Muscle of leg (tissue), 16 donors: ENCODE data around the gene NUBPL. TPM values are rescaled to one million over a fixed set of nuclear protein-coding genes. Genes with fewer than 3 reads are reported as not detected.
A peak's percentile ranks its signal among the peaks of the same experiment; 100 is the strongest.

ENCODE experiments used
- DNase-seq: peaks from one replicate; pipeline ENCODE4 v3.0.0; 2013
- H3K27ac ChIP-seq: one replicate; pipeline ENCODE4 v1.5.1; 2013; ENCODE audit warnings: mild to moderate bottlenecking, low read length, control low read depth
- H3K27me3 ChIP-seq: one replicate; pipeline ENCODE4 v1.6.1; 2013; ENCODE audit warnings: low read length; ENCODE audit not compliant: control insufficient read depth, insufficient read depth
- H3K36me3 ChIP-seq: one replicate; pipeline ENCODE4 v1.6.1; 2013; ENCODE audit warnings: low read length; ENCODE audit not compliant: control insufficient read depth, insufficient read depth
- H3K4me1 ChIP-seq: one replicate; pipeline ENCODE4 v1.6.1; 2013; ENCODE audit warnings: low read length; ENCODE audit not compliant: control insufficient read depth, insufficient read depth
- H3K4me3 ChIP-seq: one replicate; pipeline ENCODE4 v1.5.1; 2013; ENCODE audit warnings: low read length, control low read depth
- H3K9me3 ChIP-seq: replicated peaks from 2 replicates; pipeline ENCODE4 v1.6.1; 2013; ENCODE audit warnings: low read depth, low read length; ENCODE audit not compliant: control insufficient read depth
- WGBS: methylation state at CpG from one replicate; pipeline ENCODE4 v1.1.5; 2013; ENCODE audit warnings: missing lambda C conversion rate; ENCODE audit not compliant: insufficient coverage; 5-methylcytosine and 5-hydroxymethylcytosine counted together
- long read RNA-seq, 11 donors: transcript quantifications; one replicate each; lab custom pipeline, GENCODE V29; 2026
- polyA plus RNA-seq, 8 donors: library from polyadenylated mRNA; unstranded; fragments of 120-200 nt; gene quantifications; one replicate each; pipeline versions ENCODE4 v1.2.1 to v1.2.3, GENCODE V29; 2013; ENCODE audit warnings: inconsistent platforms in 1 of 8, low replicate concordance in 1 of 8; ENCODE audit not compliant: insufficient read length in 8 of 8, insufficient read depth in 1 of 8
- total RNA-seq: library from RNA; stranded (reverse); fragments of 120-200 nt; gene quantifications from one replicate; pipeline ENCODE4 v1.2.4, GENCODE V29; 2013

Gene NUBPL
- total RNA-seq (11.2 TPM), polyA plus RNA-seq (1 to 10 TPM; 7.2 to 8.9 (median 8.2) TPM)
- long read RNA-seq, donor 1, full-length matches to known transcripts: 5 of 5 reads
- long read RNA-seq, donor 1, partial matches to known transcripts: 0 of 5 reads
- long read RNA-seq, donor 1, other reads (novel, unspliced or antisense): 0 of 5 reads
- long read RNA-seq, donor 2: 0 reads
- long read RNA-seq, donor 3, full-length matches to known transcripts: 8 of 8 reads
- long read RNA-seq, donor 3, partial matches to known transcripts: 0 of 8 reads
- long read RNA-seq, donor 3, other reads (novel, unspliced or antisense): 0 of 8 reads
- long read RNA-seq, donor 4, partial matches to known transcripts: 0 of 4 reads
- long read RNA-seq, donor 4, other reads (novel, unspliced or antisense): 0 of 4 reads
- long read RNA-seq, donor 5, full-length matches to known transcripts: 13 of 13 reads
- long read RNA-seq, donor 5, partial matches to known transcripts: 0 of 13 reads
- long read RNA-seq, donor 5, other reads (novel, unspliced or antisense): 0 of 13 reads
- long read RNA-seq, donor 6, full-length matches to known transcripts: 9 of 9 reads
- long read RNA-seq, donor 6, partial matches to known transcripts: 0 of 9 reads
- long read RNA-seq, donor 6, other reads (novel, unspliced or antisense): 0 of 9 reads
- long read RNA-seq, donor 7, full-length matches to known transcripts: 8 of 14 reads
- long read RNA-seq, donor 7, partial matches to known transcripts: 6 of 14 reads
- long read RNA-seq, donor 7, other reads (novel, unspliced or antisense): 0 of 14 reads
- long read RNA-seq, donor 8, full-length matches to known transcripts: 4 of 4 reads
- long read RNA-seq, donor 8, partial matches to known transcripts: 0 of 4 reads
- long read RNA-seq, donor 8, other reads (novel, unspliced or antisense): 0 of 4 reads
- long read RNA-seq, donor 9, full-length matches to known transcripts: 5 of 5 reads
- long read RNA-seq, donor 9, partial matches to known transcripts: 0 of 5 reads
- long read RNA-seq, donor 9, other reads (novel, unspliced or antisense): 0 of 5 reads
- long read RNA-seq, donor 10, full-length matches to known transcripts: 2 of 2 reads
- long read RNA-seq, donor 10, partial matches to known transcripts: 0 of 2 reads
- long read RNA-seq, donor 10, other reads (novel, unspliced or antisense): 0 of 2 reads
- long read RNA-seq, donor 11, full-length matches to known transcripts: 5 of 5 reads
- long read RNA-seq, donor 11, partial matches to known transcripts: 0 of 5 reads
- long read RNA-seq, donor 11, other reads (novel, unspliced or antisense): 0 of 5 reads

DNA sequence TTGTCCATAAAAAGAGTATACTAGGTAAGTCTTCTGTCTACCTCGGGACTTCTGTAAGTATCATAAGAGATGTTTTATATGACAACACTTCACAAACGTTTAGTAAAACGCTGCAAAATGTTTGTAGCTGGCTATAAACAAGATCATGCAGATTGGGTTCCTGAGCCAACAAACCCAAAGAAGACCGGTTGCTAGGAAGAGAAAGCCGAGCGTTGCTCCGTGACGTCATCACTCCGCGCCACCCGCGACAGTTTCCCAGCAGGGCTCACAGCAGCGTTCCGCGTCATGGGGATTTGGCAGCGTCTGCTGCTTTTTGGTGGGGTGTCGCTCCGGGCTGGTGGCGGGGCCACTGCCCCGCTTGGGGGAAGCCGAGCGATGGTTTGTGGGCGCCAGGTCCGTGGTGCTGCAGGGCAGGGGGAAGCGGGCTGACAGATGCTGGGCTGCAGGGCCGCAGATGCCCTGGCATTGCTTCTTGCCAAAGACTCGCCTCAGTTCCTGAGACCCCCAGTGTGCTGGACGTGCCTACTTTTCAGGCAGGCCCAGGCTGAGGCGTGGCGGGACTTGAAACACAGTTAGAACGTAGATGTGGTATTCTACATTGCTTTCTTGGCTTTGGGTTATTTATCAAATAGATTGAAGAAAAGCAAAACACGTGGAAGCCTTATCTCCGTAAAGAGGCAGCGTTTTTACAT is at the start of gene NUBPL:
TSS of gene NUBPL (plus strand) at position 250 of the 692 bp plus-strand sequence. CDS start at position 286, 36 bp downstream.
- under 1% methylated on average over 29 of the region's 34 CpGs for WGBS
- no peaks in the 10 kb centered on the region for H3K9me3 ChIP-seq
- H3K27ac ChIP-seq: peak within 1 kb of the TSS; percentile 97
- no peaks in the 10 kb centered on the region for H3K27me3 ChIP-seq
- H3K4me3 ChIP-seq: peak within 1 kb of the TSS; percentile 95
- no peaks in the 10 kb centered on the region for H3K4me1 ChIP-seq
- DNase-seq: peak; percentile 99
- H3K36me3 ChIP-seq: no peaks in the 10 kb centered on the region

DNA sequence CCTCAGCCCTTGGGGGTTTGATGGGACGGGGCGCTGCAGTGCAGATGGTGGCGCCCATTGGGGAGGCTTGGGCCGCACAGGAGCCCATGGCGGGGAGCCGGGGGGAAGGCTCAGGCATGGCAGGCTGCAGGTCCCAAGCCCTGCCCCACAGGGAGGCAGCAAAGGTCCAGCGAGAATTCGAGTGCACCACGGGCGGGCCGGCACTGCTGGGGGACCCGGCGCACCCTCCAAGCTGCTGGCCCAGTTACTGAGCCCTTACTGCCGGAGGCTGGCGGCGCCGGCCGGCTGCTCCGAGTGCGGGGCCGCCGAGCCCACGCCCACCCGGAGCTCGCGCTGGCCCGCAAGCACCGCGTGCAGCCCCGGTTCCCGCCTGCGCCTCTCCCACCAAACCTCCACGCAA is 34.1 kb upstream of the NUBPL start:
- Histone ChIP-seq H3K4me1 (no peaks in the 10 kb centered on the region), H3K9me3 (no peaks in the 10 kb centered on the region), H3K36me3 (no peaks in the 10 kb centered on the region), H3K27ac (no peak overlapping the region), H3K4me3 (no peak overlapping the region), H3K27me3 (no peaks in the 10 kb centered on the region)
- 95% methylated on average over 32 of the region's 33 CpGs for WGBS
- no peak for DNase-seq

- H3K27me3 ChIP-seq: no peaks in the 10 kb centered on the region
- DNase-seq: no peak
Observed at GRCh38 chr14:31527546-31527945, 33.7 kb upstream of the NUBPL start.

DNA sequence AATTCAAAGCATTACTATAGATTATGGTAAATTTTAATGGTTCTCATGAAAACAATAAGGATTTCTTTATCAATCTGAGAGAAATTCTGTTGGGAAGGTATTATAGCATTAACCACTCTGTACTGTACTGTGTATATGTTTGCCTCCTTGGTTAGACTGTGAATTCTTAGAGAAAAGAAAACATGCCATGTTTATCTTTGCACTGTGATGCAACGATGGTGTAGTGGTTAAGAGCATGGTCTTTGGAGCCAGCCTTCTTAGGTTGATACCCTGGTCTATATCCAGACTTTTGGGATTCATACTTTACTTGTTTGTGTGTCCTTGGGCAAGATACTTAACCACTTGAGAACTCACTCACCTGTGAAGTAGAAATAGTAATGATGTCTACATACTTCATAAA is 32.2 kb upstream of the NUBPL start:
- DNase-seq: no peak
- Histone ChIP-seq H3K27me3 (no peaks in the 10 kb centered on the region), H3K9me3 (no peaks in the 10 kb centered on the region), H3K4me3 (no peak overlapping the region), H3K36me3 (no peaks in the 10 kb centered on the region), H3K4me1 (no peaks in the 10 kb centered on the region), H3K27ac (no peak overlapping the region)
- 100% methylated on average over 1 of the region's 1 CpG for WGBS

More at GRCh38 chr14:31527546-31527945, 33.7 kb upstream of the NUBPL start:
- Histone ChIP-seq H3K4me3 (no peak overlapping the region), H3K4me1 (no peaks in the 10 kb centered on the region), H3K36me3 (no peaks in the 10 kb centered on the region), H3K9me3 (no peaks in the 10 kb centered on the region), H3K27ac (no peak overlapping the region)
- no CpG with 5 or more reads among the region's 8 CpGs for WGBS

GRCh38 chr14:31530136-31530535 is 31.1 kb upstream of the NUBPL start:
- H3K4me3 ChIP-seq: no peak overlapping the region
- no peaks in the 10 kb centered on the region for H3K9me3 ChIP-seq
- no peak for DNase-seq
- no peak overlapping the region for H3K27ac ChIP-seq
- WGBS: no CpG with 5 or more reads among the region's 7 CpGs
- no peaks in the 10 kb centered on the region for H3K4me1 ChIP-seq
- H3K27me3 ChIP-seq: no peaks in the 10 kb centered on the region
- H3K36me3 ChIP-seq: no peaks in the 10 kb centered on the region

DNA sequence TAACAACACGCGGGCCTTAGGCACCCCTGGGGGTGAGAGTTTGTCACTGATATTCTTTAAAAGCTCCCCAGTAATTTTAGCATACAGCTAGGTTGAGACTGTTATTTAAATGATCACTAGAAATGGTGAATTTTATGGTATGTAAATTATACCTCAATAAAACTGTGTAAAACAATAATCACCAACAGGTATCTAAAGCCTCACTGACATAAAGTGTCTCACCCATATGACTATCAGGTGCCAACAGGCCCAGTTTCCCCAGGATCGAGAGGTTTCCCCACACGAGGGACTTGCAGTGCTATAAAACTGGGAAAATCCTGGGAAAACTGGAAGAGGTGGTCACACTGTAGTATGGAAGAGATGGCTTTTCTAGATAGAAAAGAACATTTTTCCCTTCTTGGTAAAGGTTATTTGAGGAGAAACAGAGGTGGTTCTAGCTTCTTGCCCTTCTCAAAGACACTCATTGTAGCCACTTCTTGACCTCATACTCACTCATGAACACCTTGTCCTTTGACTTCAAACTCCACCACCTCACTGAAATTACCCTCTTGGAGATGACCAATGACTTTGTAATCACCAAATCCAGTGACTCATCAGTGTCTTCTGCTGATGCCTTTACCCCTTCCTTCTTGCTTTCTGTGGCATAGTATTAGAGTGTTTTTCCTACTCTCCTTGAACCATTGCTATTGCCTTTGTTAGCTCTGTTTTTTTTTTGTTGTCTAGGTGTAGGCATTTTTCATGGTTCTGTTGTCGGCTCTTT is 24.8 kb upstream of the NUBPL start:
- Histone ChIP-seq H3K4me1 (no peaks in the 10 kb centered on the region), H3K4me3 (no peak overlapping the region), H3K9me3 (no peaks in the 10 kb centered on the region), H3K27me3 (no peaks in the 10 kb centered on the region), H3K36me3 (no peaks in the 10 kb centered on the region), H3K27ac (no peak overlapping the region)
- no peak for DNase-seq
- no CpG with 5 or more reads among the region's 5 CpGs for WGBS

- no CpG with 5 or more reads among the region's 1 CpG for WGBS
- no peaks in the 10 kb centered on the region for H3K4me1 ChIP-seq
- no peak for DNase-seq
- H3K27ac ChIP-seq: no peak overlapping the region
- H3K9me3 ChIP-seq: no peaks in the 10 kb centered on the region
- H3K4me3 ChIP-seq: no peak overlapping the region
- no peaks in the 10 kb centered on the region for H3K36me3 ChIP-seq
- H3K27me3 ChIP-seq: no peaks in the 10 kb centered on the region
Observed at GRCh38 chr14:31541702-31542101, 19.5 kb upstream of the NUBPL start.

DNA sequence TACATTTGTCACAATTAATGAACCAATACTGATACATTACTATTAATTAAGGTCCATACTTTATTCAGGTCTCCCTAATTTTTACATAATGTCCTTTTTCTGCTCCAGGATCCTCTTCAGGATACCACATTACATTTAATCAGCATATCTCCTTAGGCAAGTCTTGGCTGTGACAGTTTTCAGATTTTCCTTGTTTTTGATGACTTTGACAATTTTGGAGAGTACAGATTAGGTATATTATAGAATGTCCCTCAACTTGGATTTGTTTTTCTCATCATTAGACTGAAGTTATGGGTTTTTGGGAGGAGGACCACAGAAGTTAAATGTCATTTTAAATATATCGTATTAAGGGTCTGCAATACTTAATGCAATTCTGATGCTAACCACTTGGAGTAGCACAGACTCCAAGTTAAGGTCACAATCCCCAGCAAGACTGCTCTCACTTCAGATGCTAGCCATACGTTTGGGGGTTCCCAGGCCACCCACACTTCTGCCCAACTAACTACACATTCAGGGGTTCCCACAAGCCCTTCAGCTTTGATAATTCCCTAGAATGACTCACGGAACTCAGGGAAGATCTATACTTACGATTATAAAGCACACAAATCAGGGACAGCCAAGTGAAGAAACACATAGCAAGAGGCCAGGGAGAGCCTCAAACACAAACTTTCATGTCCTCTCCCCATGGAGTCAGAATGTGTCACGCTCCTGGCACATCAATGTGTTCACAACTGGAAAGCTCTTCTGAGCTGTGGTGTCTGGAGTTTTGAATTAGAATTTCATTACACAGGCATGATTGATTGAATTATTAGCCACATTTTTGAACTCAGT is 17.0 kb upstream of the NUBPL start:
- H3K27ac ChIP-seq: no peak overlapping the region
- 0% methylated on average over 1 of the region's 5 CpGs for WGBS
- no peak overlapping the region for H3K4me3 ChIP-seq
- H3K4me1 ChIP-seq: no peaks in the 10 kb centered on the region
- H3K9me3 ChIP-seq: no peaks in the 10 kb centered on the region
- H3K36me3 ChIP-seq: no peaks in the 10 kb centered on the region
- no peaks in the 10 kb centered on the region for H3K27me3 ChIP-seq
- DNase-seq: no peak
